ENCODE measurements around the gene SEC14L6.

DNA sequence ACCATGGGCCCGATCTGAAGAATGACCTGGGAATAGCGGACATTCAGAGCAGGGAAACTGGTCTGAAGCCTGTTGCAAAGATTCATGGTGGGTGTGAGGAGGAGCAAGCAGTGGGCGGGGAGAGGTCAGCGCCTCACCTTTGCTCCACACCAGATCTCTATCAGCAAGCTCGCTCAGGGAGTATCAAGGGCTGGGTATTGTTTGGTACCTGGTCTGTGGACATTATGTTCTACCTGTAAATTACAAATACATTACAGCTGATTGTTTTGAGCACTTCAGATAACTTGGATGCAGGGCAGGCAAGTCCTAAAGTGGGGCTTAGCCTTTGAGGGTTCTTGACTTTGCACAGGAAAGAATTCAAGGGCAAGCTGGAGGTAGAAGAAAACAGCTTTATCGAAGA is 30.3 kb downstream of the SEC14L6 start:
- TF ChIP-seq, protein P1, sequence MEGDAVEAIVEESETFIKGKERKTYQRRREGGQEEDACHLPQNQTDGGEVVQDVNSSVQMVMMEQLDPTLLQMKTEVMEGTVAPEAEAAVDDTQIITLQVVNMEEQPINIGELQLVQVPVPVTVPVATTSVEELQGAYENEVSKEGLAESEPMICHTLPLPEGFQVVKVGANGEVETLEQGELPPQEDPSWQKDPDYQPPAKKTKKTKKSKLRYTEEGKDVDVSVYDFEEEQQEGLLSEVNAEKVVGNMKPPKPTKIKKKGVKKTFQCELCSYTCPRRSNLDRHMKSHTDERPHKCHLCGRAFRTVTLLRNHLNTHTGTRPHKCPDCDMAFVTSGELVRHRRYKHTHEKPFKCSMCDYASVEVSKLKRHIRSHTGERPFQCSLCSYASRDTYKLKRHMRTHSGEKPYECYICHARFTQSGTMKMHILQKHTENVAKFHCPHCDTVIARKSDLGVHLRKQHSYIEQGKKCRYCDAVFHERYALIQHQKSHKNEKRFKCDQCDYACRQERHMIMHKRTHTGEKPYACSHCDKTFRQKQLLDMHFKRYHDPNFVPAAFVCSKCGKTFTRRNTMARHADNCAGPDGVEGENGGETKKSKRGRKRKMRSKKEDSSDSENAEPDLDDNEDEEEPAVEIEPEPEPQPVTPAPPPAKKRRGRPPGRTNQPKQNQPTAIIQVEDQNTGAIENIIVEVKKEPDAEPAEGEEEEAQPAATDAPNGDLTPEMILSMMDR (IDR thresholded peaks at IDR 0.05) = no peak
- TF ChIP-seq POLR2A (IDR thresholded peaks at IDR 0.05) = no peak
